DMS79 (cell line): Measurements from ENCODE around the gene TIMP2.

Experiments used
- DNase-seq: peaks from one replicate; lab custom pipeline; 2025; lab: John Stamatoyannopoulos, UW

TIMP2 gene

GRCh38 chr17:78812855-78813254, 112.3 kb downstream of the TIMP2 start:
- no peak for DNase-seq

DNA sequence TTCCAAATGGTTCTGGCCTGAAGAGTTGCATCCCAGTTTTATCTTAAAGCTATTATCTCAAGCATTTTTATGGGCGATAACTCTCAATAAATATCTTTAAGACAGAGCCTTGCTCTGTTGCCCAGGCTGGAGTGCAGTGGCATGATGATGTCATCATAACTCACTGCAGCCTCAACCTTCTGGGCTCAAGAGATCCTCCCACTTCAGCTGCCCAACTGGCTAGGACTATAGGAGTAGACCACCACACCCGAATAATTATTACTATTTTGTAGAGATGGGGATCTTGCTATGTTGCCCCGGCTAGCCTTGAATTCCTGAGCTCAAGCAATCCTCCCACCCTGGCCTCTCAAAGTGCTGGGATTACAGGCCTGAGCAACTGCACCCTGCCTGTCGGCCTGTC, 117.0 kb downstream of the TIMP2 start:
- no peak for DNase-seq

GRCh38 chr17:78806451-78806850, 118.7 kb downstream of the TIMP2 start:
- no peak for DNase-seq

- no peak for DNase-seq
These were observed 119.9 kb downstream of the TIMP2 start for GRCh38 chr17:78805301-78805700.

GRCh38 chr17:78804777-78805176, 120.4 kb downstream of the TIMP2 start:
- DNase-seq, result no peak

DNA sequence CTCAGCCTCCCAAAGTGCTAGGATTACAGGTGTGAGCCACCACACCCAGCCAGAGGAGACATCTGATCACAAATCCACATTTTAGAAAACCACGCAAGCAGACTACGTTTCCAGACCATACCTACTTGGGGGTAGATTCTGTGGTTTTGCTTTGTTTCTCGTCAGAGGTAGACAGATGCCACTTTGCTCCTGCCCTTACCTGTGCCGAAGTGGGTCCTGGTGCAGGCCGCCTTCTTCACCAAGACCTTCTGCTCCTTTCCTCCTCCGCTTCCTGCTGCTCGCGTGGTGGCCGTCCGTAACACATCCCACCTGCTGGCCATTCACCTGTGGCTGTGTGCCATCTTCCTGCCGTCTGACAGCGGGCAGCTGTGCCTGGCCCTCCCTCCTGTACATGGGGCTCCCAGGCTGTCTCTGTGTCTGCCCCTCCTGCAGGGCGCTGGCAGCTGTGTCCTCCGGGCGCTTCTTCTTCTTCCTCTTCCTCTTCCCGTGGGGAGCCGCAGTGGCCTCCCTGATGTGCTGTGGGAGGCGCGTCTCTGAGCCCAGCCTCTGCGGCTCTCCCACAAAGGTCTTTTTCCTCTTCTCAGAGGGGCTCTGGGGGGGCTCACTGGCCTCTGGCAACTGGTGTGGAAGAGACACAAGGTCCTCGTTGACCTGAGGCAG, 121.9 kb downstream of the TIMP2 start:
- no peak for DNase-seq
